ENCODE data around the gene ZNF23.
"Not testable (repeated sequence)": the region's sequence is repeated elsewhere in the genome, so short reads cannot be mapped to it uniquely, and the experiment has no call there.

Gene ZNF23

GRCh38 chr16:71461686-71462648 lies at the start of gene ZNF23:
ZNF23 (minus strand) TSS chr16:71462247; CDS start chr16:71456796, 5,451 bp downstream.
- peak; percentile 91 for DNase-seq (ENCODE audit: low spot score)

DNA sequence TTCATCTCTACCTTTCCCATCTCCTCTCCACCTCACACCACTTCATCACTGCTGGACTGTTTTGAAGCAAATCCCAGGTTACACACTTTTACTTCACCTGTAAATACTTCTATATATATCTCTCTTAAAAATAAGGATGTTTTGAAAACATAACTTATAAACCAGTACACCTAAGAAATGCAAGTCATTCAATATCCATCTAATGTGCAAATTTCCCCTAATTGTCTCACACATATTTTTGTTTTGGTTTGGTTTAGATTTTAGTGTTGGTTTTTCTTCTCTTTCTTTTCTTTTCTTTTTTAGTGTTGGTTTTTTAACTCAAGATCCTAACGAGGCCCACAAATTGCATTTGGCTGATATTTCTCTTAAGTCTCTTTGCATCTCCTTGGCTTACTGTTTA lies 45.0 kb upstream of the ZNF23 start:
- DNase-seq (ENCODE audit: low spot score), result no peak

DNA sequence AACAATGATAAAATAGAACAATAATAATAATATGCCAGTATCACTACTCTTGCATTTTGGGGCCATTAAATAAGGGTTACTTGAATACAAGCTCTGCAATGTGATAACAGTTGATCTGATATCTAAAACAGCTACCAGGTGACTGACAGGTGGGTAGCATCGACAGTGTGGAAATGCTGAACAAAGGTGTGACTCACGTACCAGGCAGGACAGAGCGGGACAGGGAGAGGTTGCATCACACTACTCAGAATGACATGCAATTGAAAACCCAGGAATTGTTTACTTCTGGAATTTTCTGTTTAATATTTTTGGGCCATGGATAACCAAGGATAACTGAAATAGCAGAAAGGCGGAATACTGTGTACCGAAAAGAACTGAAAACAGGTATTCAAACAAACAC lies 42.9 kb upstream of the ZNF23 start:
- no peak for DNase-seq (ENCODE audit: low spot score)

GRCh38 chr16:71504051-71504450 lies 42.0 kb upstream of the ZNF23 start:
- not testable (repeated sequence) for DNase-seq (ENCODE audit: low spot score)

GRCh38 chr16:71501547-71501946 lies 39.5 kb upstream of the ZNF23 start:
- no peak for DNase-seq (ENCODE audit: low spot score)

- DNase-seq (ENCODE audit: low spot score), result no peak
These were observed 38.9 kb upstream of the ZNF23 start for GRCh38 chr16:71500964-71501363.

GRCh38 chr16:71499775-71500364 lies 37.8 kb upstream of the ZNF23 start:
- DNase-seq (ENCODE audit: low spot score), result no peak

- no peak for DNase-seq (ENCODE audit: low spot score)
These were observed 36.0 kb upstream of the ZNF23 start for GRCh38 chr16:71498031-71498430.

- no peak for DNase-seq (ENCODE audit: low spot score)
These were observed 31.2 kb upstream of the ZNF23 start for GRCh38 chr16:71493213-71493612.

GRCh38 chr16:71492786-71493185 lies 30.7 kb upstream of the ZNF23 start:
- DNase-seq (ENCODE audit: low spot score), result no peak

DNA sequence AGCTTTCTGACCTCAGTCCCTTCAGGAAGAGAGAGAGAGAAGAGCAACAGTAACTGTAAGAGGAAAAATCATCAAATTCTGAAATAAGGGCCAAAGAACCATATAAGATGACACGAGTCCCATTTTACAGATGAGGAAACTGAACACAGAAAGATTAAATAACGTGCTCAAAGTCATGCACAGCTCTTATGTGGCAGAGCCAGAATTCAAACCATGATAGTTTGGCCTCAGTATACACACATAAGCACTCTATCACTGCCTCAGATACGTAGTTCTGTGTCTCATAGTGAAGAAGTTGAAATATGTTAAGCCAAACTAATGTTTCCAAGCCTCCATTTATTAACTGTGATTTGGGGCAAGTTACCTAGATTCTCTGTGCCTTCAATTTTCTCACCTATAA lies 29.0 kb upstream of the ZNF23 start:
- DNase-seq (ENCODE audit: low spot score), result no peak

DNA sequence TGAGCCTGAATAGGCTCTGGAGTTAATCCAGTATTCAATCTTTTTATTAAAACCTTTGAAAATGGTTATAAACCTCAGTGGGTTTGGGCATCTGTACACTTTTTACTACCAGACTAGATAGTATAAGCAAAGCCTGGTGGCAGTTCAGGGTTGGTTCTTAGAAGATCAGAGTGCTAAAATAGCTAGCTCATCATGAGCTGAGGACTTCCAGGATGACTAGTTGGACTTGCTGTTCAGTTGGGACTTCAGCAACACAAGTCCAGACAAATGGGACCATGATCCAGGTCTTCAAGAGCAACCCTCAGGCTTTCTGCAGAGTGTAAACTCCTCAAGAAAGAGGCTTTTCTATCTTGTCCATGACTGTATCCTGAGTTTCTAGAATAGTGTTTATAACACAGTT lies 28.3 kb upstream of the ZNF23 start:
- DNase-seq (ENCODE audit: low spot score), result no peak

DNA sequence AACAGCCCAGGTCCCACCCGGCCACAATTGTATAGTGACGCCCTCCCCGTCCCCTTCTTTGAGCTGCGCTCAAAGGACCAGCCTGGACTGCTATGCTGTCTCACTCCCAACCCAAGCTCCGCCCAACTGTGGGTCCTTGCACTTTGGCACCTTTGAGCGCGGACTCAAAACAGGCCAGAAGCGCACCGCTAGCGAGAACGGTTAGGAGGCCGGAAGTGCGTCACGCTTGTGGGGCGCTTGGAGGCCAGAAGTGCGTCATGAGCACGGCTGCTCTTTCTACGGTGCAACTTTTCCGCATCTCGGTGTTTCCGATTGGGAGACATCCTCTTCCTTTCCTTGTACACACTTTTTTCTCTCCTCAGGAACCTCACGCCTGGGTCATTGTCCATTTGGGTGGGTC lies 27.1 kb upstream of the ZNF23 start, which contains the start of gene ZNF19:
Gene ZNF19, minus strand, starts transcription at position 203 of the 400 bp plus-strand sequence. CDS start 7,210 bp downstream, outside the sequence.
- DNase-seq (ENCODE audit: low spot score), result no peak

GRCh38 chr16:71484006-71484893 lies 22.2 kb upstream of the ZNF23 start:
- peak; percentile 90 for DNase-seq (ENCODE audit: low spot score)

GRCh38 chr16:71482569-71482968 lies 20.5 kb upstream of the ZNF23 start:
- DNase-seq (ENCODE audit: low spot score), result no peak

DNA sequence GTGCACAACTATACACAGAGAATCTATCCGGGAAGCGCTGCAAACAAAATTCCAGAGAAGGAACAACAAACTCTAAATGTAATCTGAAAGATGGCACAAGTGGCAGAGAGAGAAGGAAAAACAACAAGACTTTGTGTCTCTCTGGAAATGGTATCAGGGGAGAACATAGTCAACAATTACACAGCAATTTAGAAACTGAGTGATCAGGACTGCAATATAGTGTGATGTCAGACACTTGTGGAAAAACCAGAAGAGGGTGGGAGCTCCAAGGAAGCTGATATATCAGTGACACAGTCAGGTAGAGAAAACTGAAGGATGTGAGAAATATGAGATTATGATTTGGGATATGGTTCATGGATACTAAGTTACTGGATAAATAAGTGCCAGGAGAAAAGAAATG lies 18.9 kb upstream of the ZNF23 start:
- DNase-seq (ENCODE audit: low spot score), result no peak

DNA sequence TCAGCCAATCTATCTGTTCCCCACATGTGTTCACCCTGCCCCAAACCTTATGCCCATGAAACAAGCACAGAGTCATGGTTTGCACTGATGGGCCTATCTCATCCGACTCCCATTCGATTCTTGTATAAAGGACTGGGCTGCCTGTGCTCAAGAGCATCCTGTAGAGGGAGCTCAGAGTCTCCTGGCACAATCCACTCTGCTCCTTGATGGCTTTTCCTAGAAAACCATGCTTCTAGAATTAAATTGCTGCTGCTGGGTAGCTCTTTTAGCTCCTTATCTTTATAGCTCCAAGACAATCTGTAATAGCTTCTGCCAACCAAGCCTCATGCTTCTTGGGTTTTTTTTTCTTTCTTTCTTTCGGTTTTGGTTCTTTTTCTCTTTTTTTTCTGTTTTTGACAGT lies 17.4 kb upstream of the ZNF23 start:
- no peak for DNase-seq (ENCODE audit: low spot score)

GRCh38 chr16:71476457-71477124 lies 14.5 kb upstream of the ZNF23 start:
- no peak for DNase-seq (ENCODE audit: low spot score)

GRCh38 chr16:71474864-71475263 lies 12.8 kb upstream of the ZNF23 start:
- DNase-seq (ENCODE audit: low spot score), result no peak

- no peak for DNase-seq (ENCODE audit: low spot score)
These were observed 11.8 kb upstream of the ZNF23 start for GRCh38 chr16:71473891-71474290.

DNA sequence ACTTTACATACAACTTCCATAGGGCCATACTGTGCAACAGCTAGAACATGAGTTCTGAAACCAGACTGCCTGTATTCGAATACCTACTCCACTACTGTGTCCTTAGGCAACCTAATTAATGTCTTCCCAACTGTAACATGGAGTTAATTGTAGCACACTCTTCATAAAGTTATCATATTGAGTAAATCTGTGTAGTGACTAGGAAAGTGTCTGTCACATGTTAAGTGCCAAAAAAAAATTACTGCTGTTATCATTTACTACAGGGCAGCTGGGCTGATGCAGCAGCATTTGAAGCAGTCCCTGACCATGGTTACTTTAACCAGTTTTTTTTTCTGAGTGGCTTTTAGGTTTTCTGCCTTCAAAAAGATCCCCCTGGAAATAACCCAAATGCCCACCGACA lies 10.9 kb upstream of the ZNF23 start:
- DNase-seq (ENCODE audit: low spot score), result no peak

GRCh38 chr16:71472051-71472450 lies 10.0 kb upstream of the ZNF23 start:
- no peak for DNase-seq (ENCODE audit: low spot score)
